Transverse colon (tissue), 3 donors: ENCODE data around the gene CACNA1S.

Source experiments
- CTCF ChIP-seq, 5 experiments: fragments of 200-600 bp in 3 of 5; fragments of 450-650 bp in 2 of 5; sonication (generic) in 3 of 5; IDR thresholded peaks; 1 replicate in 2 of 5; 2 replicates in 3 of 5; pipeline ENCODE4 v1.5.1; 2016 to 2017; ENCODE audit warnings: antibody characterized with exemption in 5 of 5, inconsistent platforms in 3 of 5, mild to moderate bottlenecking in 2 of 5, moderate library complexity in 1 of 5
- EP300 ChIP-seq: sonication (generic); formaldehyde crosslinking; IDR thresholded peaks from one replicate; pipeline ENCODE4 v1.6.1; 2017; ENCODE audit warnings: antibody characterized with exemption, low read depth
- POLR2A ChIP-seq: fragments of 450-650 bp; IDR thresholded peaks from one replicate; pipeline ENCODE4 v1.6.1; 2016; ENCODE audit warnings: antibody characterized with exemption, mild to moderate bottlenecking, moderate library complexity

GRCh38 chr1:200990114-200990513 is 122.1 kb downstream of the CACNA1S start:
- TF ChIP-seq POLR2A (no peak), CTCF (IDR thresholded peaks at IDR 0.05) (no peak), EP300 (no peak)
